HS-5 (cell line): ENCODE results near the gene ARHGEF16.

Experiments
- DNase-seq: peaks from one replicate; pipeline ENCODE4 v3.0.0-alpha.2; 2012; ENCODE audit warnings: low read depth

ARHGEF16 gene

GRCh38 chr1:3438661-3439180 is 15.7 kb upstream of the ARHGEF16 start:
- DNase-seq: no peak

GRCh38 chr1:3439346-3440299 is 14.8 kb upstream of the ARHGEF16 start:
- no peak for DNase-seq

GRCh38 chr1:3440300-3440681 is 14.2 kb upstream of the ARHGEF16 start:
- DNase-seq: no peak

- no peak for DNase-seq
Observed at GRCh38 chr1:3440711-3441409, 13.6 kb upstream of the ARHGEF16 start.

GRCh38 chr1:3441410-3441847 is 13.0 kb upstream of the ARHGEF16 start:
- DNase-seq: no peak

GRCh38 chr1:3441880-3442279 is 12.6 kb upstream of the ARHGEF16 start:
- DNase-seq: no peak

- no peak for DNase-seq
Observed at GRCh38 chr1:3442331-3442730, 12.1 kb upstream of the ARHGEF16 start.

GRCh38 chr1:3442901-3443300 is 11.6 kb upstream of the ARHGEF16 start:
- DNase-seq: no peak

- no peak for DNase-seq
Observed at GRCh38 chr1:3443807-3444206, 10.7 kb upstream of the ARHGEF16 start.

DNA sequence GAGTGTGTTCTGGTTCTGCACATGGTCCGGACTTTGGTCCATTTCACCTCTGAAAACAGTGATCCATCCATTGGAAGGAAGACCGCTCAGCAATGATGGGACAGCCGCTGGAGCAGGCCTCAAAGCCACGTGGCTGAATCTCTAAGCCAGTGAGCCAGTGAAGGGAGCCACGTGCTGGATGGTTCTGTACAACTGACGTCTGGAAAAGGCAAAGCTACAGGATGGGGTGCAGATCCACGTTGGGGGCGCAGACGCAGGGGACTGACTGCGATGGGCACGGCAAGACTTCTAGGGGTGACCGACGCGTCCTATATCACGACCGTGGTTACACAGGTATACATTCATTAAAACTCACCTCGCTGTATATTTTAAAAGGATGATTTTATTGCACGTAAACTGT is 10.2 kb upstream of the ARHGEF16 start:
- DNase-seq: no peak

- no peak for DNase-seq
Observed at GRCh38 chr1:3444736-3445135, 9.7 kb upstream of the ARHGEF16 start.

DNA sequence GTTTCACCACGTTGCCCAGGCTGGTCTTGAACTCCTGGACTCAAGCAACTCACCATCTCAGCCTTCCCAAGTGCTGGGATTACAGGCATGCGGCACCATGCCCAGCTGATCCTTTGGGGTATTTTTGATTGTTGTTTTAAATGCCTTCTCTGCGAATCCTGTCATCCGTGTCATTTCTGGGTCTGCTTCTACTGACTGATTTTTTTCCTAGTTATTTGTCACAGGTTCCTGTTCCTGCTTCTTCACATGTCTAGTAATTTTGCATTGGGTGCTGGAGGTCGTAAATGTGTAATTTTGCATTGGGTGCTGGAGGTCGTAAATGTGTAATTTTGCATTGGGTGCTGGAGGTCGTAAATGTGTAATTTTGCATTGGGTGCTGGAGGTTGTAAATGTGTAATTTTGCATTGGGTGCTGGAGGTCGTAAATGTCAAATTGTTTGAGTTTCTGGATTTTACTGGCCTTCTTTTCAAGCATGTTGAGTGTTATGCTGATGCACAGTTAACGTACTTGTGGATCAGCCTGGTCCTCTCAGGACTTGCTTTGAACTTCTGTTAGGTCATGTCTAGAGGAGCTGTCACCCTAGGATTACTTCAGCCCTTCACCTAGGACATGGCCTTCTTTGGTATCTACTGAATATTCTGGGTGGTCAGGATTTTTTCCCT is 4.1 kb upstream of the ARHGEF16 start:
- no peak for DNase-seq

- DNase-seq: no peak
Observed at GRCh38 chr1:3450983-3451382, 3.5 kb upstream of the ARHGEF16 start.

DNA sequence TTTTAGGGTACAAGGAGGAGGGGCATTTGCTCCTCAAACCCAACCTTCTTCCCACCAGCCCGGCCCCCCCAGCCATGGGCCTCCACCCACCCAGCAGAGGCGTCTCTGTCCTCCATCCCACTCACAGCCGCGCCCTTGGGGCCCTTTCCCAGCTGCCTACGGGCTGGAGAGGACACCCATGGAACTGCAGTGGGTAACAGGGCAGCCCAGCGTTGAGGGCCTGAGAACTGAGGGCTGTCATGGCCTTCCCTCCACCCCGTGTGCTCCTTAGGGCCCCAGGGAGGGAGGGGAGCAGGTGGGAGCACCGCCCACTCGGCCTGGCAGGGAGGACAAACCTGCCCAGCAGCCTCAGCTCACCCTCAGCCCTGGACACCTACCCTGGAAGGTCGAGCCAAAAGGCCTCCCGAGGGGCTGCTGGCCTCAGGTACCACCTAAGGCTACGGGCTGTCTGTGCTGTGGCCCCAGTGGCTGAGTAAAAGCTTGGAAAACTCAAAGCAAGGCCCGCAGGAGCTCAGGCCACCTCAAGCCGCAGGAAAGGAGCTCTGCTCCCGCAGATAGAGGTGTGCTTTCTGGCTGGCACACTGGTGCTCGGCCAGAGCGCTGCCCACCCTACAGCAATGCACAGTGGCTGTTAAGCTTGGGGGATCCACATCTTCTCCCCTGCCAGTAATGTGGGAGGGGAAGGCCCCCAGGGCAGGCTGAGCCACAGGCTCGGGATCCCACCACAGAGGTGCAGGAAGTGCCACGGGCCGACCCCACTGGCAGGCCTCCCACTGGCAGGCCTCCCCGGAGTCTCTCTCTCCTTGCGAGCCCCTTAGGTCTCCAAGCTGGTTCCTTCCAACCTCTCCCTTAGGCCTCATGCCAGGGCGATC is 2.2 kb upstream of the ARHGEF16 start:
- no peak for DNase-seq

DNA sequence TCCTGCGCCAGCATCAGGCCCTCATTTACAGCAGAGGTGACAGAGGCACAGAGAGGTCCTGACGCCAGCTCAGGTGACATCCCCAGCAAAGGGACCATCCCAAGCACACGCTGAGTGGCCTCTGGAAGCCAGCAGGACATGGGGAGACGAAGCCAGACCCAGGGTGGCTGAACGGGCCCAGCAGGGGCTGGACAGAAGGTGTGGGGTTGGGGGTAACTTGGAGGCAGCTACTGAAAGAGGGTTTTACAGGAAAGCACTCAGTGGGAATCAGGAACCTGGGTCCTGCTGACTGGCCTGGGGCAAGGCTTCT is 1.6 kb upstream of the ARHGEF16 start:
- no peak for DNase-seq

DNA sequence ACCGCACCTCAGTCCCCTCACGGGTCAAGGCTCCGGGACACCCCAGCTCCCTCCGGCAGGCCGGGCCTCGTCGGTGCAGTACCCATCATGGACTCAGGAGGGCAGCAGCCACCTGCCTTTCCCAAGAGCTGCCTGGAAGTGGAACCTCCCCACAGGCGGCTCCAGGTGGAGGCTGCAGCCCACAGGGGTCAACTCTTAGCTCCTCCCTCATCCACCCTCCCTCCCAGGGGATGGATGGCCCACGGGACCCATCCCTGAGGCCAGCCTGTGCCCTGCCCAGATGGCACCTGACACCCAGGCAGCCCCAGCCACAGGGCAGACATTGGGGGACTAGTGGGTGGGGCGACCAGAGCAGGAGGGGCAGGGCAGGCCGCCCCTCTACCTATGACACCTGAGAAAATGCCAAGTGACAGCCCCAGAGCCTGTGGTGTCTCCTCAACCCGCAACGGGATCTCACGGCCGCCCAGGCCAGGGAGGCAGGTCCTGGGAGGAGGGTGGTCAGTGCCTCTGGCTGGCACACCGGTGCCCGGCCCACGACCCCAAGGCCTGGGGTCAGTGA is 1.2 kb upstream of the ARHGEF16 start:
- peak; percentile 11 for DNase-seq

DNA sequence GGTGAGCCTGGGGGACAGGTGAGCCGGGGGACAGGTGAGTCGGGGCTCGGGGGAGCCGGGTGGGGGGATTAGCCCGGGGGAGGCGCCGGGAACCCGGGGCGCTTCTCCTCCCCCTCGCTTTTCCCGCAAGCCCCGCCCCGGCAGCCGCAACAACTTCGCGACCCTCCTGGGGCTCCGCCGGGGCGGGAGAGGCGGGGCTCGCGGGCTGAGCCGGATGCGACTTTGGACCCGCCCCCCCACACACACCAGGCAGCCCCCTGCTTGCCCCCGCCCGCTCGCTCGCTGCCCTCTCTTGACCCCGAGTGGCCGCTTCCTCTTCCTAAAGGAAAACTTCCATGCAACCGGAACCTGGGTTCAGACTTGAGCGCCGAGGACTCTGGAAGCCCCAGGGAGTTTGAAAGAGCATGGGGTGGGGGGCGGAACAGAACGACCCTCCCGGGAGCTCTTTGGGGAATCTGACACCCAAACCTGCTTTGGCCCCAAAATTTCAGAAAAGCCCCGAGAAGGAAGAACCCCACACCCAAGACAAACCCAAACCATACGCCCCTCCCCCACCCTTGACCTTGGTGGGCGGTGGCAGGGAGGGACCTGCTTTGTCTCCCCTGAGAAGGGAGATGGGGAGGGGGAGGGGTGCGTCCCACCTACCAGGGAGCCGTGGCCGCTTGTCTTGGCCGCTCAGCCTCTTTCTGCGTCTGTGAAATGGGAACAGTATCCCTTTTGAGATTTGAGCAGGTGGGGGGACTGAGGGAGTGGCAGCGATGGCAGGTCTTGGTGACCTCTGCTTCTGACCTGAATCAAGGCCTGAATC is 550 bp downstream of the ARHGEF16 start:
- DNase-seq: no peak

DNA sequence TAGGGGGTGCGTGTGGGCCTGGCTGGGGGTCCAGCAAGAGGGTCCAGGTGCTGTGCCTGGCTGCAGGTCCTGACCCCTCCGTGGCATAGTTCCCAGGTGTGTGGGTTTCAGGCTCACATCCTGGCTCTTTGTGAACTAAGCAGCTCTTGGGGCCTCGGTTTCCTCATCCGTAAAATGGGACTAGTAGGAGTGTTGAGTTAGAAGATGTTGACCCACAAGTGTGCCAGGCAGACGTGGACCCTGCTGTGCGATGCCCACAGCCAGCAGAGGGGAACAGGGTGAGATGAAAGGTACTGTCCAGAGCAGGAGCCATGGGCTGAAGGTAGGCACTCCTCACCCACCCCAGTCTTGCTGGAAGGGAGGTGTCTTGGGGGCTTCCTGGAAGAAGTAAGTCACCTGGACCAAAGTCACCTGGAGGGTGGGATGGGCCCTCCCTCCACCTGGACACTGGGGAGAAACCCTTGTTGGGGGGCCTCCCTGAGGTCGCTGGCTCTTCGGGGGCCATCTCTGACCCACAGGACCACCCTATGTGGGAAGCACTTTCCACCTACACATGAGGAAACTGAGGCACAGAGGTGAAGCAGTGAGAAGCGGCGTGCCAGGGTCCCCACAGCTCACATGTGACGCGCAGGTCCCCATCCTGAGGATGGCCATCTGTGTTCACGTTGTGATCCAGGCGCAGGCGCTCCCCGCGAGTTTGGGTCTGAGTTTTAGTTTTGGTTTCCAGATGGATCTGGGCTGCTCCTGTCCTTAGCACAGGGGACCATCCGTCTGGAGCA is 1.4 kb downstream of the ARHGEF16 start:
- no peak for DNase-seq

DNA sequence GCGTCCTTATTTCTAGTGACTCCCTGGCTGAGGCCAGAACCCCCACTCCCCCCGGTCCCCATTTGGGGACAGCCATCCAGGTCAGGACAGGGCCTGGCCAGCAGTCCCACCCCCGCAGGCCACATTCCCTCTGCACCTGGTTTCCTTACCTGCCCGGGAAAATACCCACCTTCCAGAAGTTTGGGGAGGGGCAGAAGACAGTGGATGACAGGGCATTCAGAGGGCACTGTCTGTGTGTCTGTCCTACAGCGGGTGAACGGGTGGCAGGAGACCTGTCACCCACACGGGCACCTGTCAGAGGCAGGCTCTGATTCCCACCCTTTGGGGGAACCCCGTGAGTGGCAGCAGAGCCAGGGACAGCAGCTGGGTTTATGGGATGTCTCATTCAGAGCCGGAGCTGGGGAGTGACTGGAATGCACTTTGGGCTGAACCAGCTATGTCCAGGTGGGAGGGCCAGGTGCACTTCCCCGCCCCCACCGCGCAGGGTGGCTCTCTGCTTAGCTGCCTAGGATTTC is 2.0 kb downstream of the ARHGEF16 start:
- no peak for DNase-seq
